Suppressor macrophage treated with lipopolysaccharide for 4 hours (primary cell): ENCODE data around the gene RNF150.
"Not testable (repeated sequence)": the region's sequence is repeated elsewhere in the genome, so short reads cannot be mapped to it uniquely, and the experiment has no call there.

ENCODE experiments used
- DNase-seq: peaks from one replicate; pipeline ENCODE4 v3.0.0-alpha.2; 2020

RNF150 gene

GRCh38 chr4:141133146-141133998 is at the start of gene RNF150:
TSS of gene RNF150 (minus strand) at chr4:141133469.
- DNase-seq, result peak; percentile 57

- DNase-seq, result no peak
These were observed 47.9 kb upstream of the RNF150 start for GRCh38 chr4:141180991-141181761.

- DNase-seq, result no peak
These were observed 46.5 kb upstream of the RNF150 start for GRCh38 chr4:141179474-141180373.

GRCh38 chr4:141177171-141177570 is 43.9 kb upstream of the RNF150 start:
- DNase-seq, result no peak

GRCh38 chr4:141174457-141174856 is 41.2 kb upstream of the RNF150 start:
- peak; percentile 20 for DNase-seq

- DNase-seq, result no peak
These were observed 37.4 kb upstream of the RNF150 start for GRCh38 chr4:141170671-141171070.

GRCh38 chr4:141169391-141169790 is 36.1 kb upstream of the RNF150 start:
- no peak for DNase-seq

GRCh38 chr4:141165001-141165400 is 31.7 kb upstream of the RNF150 start:
- not testable (repeated sequence) for DNase-seq

- no peak for DNase-seq
These were observed 25.8 kb upstream of the RNF150 start for GRCh38 chr4:141159027-141159426.

GRCh38 chr4:141158219-141158618 is 24.9 kb upstream of the RNF150 start:
- peak; percentile 50 for DNase-seq

- no peak for DNase-seq
These were observed 22.3 kb upstream of the RNF150 start for GRCh38 chr4:141155586-141155985.

- no peak for DNase-seq
These were observed 21.5 kb upstream of the RNF150 start for GRCh38 chr4:141154725-141155124.

- no peak for DNase-seq
These were observed 20.7 kb upstream of the RNF150 start for GRCh38 chr4:141153751-141154510.

- no peak for DNase-seq
These were observed 10.9 kb upstream of the RNF150 start for GRCh38 chr4:141144207-141144606.

GRCh38 chr4:141142423-141142822 is 9.2 kb upstream of the RNF150 start:
- peak; percentile 12 for DNase-seq

GRCh38 chr4:141140391-141141200 is 7.3 kb upstream of the RNF150 start:
- DNase-seq, result no peak

- DNase-seq, result no peak
These were observed 1.0 kb upstream of the RNF150 start for GRCh38 chr4:141133999-141134995.

GRCh38 chr4:141132709-141133145 is 542 bp downstream of the RNF150 start:
- DNase-seq, result no peak

GRCh38 chr4:141132072-141132708 is 1.1 kb downstream of the RNF150 start:
- DNase-seq, result no peak

GRCh38 chr4:141131723-141132071 is 1.6 kb downstream of the RNF150 start:
- DNase-seq, result no peak
